ENCODE results near the gene CFAP90.

The CFAP90 gene

DNA sequence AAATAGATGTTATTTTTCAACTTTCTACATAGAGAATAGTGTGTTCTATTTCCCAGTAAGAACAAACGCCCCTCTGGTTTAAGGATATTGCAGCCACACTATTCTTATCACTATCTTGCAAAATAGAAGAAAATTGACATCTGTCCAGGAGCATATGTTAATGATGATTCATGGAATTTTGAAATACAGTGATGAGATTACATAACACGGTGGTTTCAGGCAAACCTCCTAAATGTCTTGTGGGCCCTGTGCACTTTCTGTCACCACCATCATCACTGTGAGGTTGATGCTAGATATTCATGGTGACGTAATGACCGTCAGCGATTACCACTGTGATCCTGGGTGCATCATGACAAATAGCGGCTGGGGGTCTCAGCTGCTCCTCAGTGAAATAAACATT, 48.1 kb downstream of the CFAP90 start:
- DNase-seq (ENCODE audit: insufficient read length, low spot score) (no peak), FAIRE-seq (no peak)
- TF ChIP-seq, protein P1, sequence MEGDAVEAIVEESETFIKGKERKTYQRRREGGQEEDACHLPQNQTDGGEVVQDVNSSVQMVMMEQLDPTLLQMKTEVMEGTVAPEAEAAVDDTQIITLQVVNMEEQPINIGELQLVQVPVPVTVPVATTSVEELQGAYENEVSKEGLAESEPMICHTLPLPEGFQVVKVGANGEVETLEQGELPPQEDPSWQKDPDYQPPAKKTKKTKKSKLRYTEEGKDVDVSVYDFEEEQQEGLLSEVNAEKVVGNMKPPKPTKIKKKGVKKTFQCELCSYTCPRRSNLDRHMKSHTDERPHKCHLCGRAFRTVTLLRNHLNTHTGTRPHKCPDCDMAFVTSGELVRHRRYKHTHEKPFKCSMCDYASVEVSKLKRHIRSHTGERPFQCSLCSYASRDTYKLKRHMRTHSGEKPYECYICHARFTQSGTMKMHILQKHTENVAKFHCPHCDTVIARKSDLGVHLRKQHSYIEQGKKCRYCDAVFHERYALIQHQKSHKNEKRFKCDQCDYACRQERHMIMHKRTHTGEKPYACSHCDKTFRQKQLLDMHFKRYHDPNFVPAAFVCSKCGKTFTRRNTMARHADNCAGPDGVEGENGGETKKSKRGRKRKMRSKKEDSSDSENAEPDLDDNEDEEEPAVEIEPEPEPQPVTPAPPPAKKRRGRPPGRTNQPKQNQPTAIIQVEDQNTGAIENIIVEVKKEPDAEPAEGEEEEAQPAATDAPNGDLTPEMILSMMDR (IDR thresholded peaks at IDR 0.05; ENCODE audit: insufficient read depth, missing control alignments) = no peak

DNA sequence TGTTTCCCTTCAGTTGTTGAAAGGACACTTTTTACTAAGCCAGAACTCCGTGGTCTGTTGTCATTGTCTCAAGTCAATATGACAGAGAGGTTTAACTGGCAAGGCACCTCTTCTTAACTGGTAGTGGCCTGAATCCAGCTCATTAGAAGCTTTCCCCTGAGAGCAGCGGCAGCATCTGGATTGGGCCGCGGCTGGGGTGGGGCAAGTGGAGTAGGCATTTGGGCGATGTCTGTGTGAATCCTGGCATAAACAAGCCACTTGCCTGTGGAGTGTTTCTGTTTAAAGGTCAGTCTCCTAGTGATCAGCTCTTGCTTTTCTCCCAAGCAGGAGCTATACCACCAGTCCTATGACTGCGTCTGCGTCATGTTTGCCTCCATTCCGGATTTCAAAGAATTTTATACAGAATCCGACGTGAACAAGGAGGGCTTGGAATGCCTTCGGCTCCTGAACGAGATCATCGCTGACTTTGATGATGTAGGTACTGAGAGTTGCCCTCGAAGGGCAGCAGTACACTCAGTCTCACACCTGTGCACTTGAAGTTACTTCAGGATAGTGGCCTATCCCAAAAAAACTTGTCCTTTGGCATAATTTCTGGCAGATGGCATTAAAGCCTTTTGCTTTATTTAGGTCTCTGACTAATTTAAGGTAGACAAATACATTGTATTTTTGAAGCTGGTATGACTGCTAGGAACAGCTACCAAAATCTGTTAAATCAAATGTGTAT, 48.9 kb downstream of the CFAP90 start:
- DNase-seq (ENCODE audit: insufficient read length, low spot score) (no peak), FAIRE-seq (no peak)
- TF ChIP-seq, protein P1 (IDR thresholded peaks at IDR 0.05; ENCODE audit: insufficient read depth, missing control alignments) = no peak

DNA sequence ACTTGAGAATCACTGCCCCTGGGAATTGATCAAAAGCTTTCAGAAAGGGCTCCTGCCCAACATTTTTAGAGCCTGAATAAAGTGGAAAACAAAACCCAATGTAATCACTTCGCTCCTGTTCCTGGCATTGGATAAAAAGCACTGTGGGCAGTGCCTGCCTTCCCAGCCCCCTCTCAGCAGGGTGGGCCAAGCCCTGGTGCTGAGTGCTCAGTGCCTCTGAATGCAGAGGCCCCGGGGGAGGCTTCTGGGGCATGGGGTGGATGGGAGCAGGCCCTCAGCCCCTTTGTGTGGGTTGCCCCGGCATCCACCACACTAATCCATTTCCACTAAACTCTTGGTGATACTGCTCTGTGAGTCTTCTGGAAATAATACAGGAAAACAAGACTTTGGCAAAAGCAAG, 55.6 kb downstream of the CFAP90 start:
- DNase-seq (ENCODE audit: insufficient read length, low spot score) (no peak), FAIRE-seq (no peak)
- TF ChIP-seq, protein P1 (IDR thresholded peaks at IDR 0.05; ENCODE audit: insufficient read depth, missing control alignments) = no peak

DNA sequence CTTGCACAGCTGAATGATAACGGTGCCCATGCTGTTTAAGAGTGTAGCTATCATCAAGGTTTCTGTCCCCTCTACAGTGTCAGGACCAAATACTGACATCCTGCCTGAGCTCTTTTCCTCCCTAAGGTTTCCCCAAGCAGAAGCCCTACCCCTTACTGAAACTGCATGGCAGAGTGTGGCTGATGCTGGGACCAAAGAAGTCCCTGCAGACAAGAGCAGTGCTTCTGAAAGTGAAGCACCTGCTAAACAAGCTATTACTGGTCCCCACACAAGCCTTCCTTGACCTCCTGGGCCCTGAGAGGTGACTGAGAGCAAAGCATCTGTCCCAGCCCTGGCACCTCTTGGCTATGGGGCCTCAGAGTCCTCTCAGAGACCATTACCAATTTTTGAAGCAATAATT, 56.1 kb downstream of the CFAP90 start:
- TF ChIP-seq, protein P1 (IDR thresholded peaks at IDR 0.05; ENCODE audit: insufficient read depth, missing control alignments) = no peak
- FAIRE-seq = no peak
- DNase-seq (ENCODE audit: insufficient read length, low spot score) = no peak

DNA sequence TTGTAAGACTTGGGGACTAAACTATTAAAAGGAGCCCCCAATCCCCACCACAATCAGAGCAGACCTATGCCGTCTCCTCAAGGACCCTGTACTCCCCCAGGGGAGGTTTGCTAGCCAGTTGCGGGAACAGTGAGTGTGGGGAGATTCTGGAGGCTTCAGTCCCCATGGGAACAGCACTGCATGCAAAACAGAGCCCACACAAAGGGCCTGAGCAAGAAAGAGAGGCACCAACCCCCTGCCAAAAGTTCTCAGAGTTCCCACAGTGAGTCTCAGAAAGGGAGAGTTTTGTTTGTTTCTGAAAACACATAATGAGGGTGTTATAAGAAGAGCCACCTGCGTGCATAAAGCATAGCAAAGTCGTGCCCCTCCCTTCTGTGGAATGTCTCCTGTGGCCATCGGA, 56.6 kb downstream of the CFAP90 start:
- FAIRE-seq (no peak), DNase-seq (ENCODE audit: insufficient read length, low spot score) (no peak)
- TF ChIP-seq, protein P1 (IDR thresholded peaks at IDR 0.05; ENCODE audit: insufficient read depth, missing control alignments) = no peak

DNA sequence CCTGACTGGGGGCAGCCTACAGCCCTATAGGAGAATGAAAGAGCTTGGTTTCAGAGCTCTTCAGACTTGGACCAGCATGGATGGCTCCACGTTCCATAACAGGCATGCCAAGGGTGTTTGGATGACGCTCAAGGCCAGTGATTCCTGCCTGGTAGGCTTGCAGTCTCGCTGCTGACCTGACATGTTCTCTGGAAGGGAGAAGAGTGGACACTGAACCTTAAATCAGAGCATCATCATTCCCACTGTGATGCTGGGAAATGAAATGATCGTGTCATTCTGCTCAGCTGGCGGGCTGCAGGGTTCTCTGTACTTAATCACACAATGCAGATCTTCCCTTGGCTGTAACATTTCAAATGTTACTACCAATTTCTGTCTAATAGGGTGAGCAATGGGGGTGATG, 57.0 kb downstream of the CFAP90 start:
- FAIRE-seq = no peak
- TF ChIP-seq, protein P1 (IDR thresholded peaks at IDR 0.05; ENCODE audit: insufficient read depth, missing control alignments) = no peak
- no peak for DNase-seq (ENCODE audit: insufficient read length, low spot score)

DNA sequence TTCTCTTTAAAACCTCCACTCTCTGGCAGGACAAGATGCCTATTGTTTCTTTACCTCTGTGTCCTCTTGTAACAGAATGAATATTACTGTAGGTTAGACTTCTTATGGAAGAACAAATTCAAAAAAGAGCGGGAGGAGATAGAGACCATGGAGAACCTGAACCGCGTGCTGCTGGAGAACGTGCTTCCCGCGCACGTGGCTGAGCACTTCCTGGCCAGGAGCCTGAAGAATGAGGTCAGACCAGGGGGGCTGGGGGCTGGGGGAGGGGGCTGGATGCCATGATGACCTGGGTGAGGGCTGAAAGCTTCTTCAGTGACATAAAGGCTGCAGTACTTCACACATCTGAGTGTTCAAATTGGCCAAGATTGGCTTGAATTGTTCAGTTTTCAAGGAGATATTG, 61.4 kb downstream of the CFAP90 start:
- TF ChIP-seq, protein P1 (IDR thresholded peaks at IDR 0.05; ENCODE audit: insufficient read depth, missing control alignments) = no peak
- no peak for DNase-seq (ENCODE audit: insufficient read length, low spot score)
- no peak for FAIRE-seq
